Measurements from ENCODE around the gene L1CAM. TPM values are rescaled to one million over a fixed set of nuclear protein-coding genes. Genes with fewer than 3 reads are reported as not detected.

Gene L1CAM
- total and polyA plus RNA-seq, 12 donors = 1.1 to 5.6 (median 2.7) TPM

GRCh38 chrX:153934148-153934761 lies 48.3 kb upstream of the L1CAM start:
- Histone ChIP-seq H3K4me3 (peak overlapping the region; percentile 58 to 78 (median 71)), H3K27ac (peak overlapping the region in 9 of 10 donors; percentile 70 to 82 (median 78)), H3K4me1 (peaks cover 0 to 28% (median 19%) of the 10 kb centered on the region in 9 donors), H3K27me3 (peaks cover 0 to 21% (median 0%) of the 10 kb centered on the region in 7 donors), H3K9me3 (no peaks in the 10 kb centered on the region), H3K36me3 (peaks cover 0 to 40% (median 0%) of the 10 kb centered on the region in 9 donors)
- no peak for DNase-seq
- ATAC-seq = peak in 5 of 8 donors; percentile 1 to 14 (median 11)
- 2 to 10% methylated on average over 18 to 32 of the region's 33 CpGs for WGBS, 2 donors
- intact Hi-C loops (cut with DNase I) = no loop called here
- no peak for TF ChIP-seq CTCF (IDR thresholded peaks at IDR 0.05)

- intact Hi-C loops (cut with DNase I) = no loop called here
- Histone ChIP-seq H3K36me3 (peaks cover 0 to 40% (median 0%) of the 10 kb centered on the region in 9 donors), H3K4me1 (peaks cover 0 to 33% (median 23%) of the 10 kb centered on the region in 9 donors), H3K9me3 (no peaks in the 10 kb centered on the region), H3K4me3 (peak overlapping the region; percentile 58 to 78 (median 71)), H3K27me3 (peaks cover 0 to 21% (median 0%) of the 10 kb centered on the region in 7 donors), H3K27ac (peak overlapping the region in 7 of 10 donors; percentile 72 to 82 (median 78))
- no peak for TF ChIP-seq CTCF (IDR thresholded peaks at IDR 0.05)
- DNase-seq (no peak), ATAC-seq (no peak)
- 22 to 27% methylated on average over 7 of the region's 7 CpGs for WGBS, 2 donors
Measured at GRCh38 chrX:153933748-153934147, 47.8 kb upstream of the L1CAM start.

GRCh38 chrX:153932220-153932915 lies 46.4 kb upstream of the L1CAM start:
- no peaks in the 10 kb centered on the region for H3K9me3 ChIP-seq
- TF ChIP-seq CTCF (IDR thresholded peaks at IDR 0.05) = no peak
- no peak overlapping the region for H3K27ac ChIP-seq
- no peak for ATAC-seq
- WGBS, 2 donors = 91 to 94% methylated on average over 13 of the region's 13 CpGs
- no peak for DNase-seq
- H3K4me3 ChIP-seq = no peak overlapping the region
- intact Hi-C loops (cut with DNase I) = no loop called here
- peaks cover 0 to 40% (median 30%) of the 10 kb centered on the region in 9 donors for H3K4me1 ChIP-seq
- H3K36me3 ChIP-seq = peaks cover 0 to 40% (median 0%) of the 10 kb centered on the region in 9 donors
- H3K27me3 ChIP-seq = peaks cover 0 to 19% (median 0%) of the 10 kb centered on the region in 7 donors

GRCh38 chrX:153931748-153932147 lies 45.8 kb upstream of the L1CAM start:
- H3K36me3 ChIP-seq = peaks cover 0 to 40% (median 0%) of the 10 kb centered on the region in 9 donors
- DNase-seq (no peak), ATAC-seq (no peak)
- no peak for TF ChIP-seq CTCF (IDR thresholded peaks at IDR 0.05)
- H3K4me1 ChIP-seq = peaks cover 0 to 47% (median 36%) of the 10 kb centered on the region in 9 donors
- H3K4me3 ChIP-seq = no peak overlapping the region
- intact Hi-C loops (cut with DNase I) = no loop called here
- no peak overlapping the region for H3K27ac ChIP-seq
- H3K27me3 ChIP-seq = peaks cover 0 to 14% (median 0%) of the 10 kb centered on the region in 7 donors
- WGBS, 2 donors = 90 to 94% methylated on average over 13 of the region's 13 CpGs
- H3K9me3 ChIP-seq = no peaks in the 10 kb centered on the region

Measured in heart right ventricle (tissue), 16 donors.